Muscle layer of duodenum (tissue), 2 donors: Measurements from ENCODE around the gene SLC37A1.
A peak's percentile ranks its signal among the peaks of the same experiment; 100 is the strongest.
"Not testable (repeated sequence)": the region's sequence is repeated elsewhere in the genome, so short reads cannot be mapped to it uniquely, and the experiment has no call there.

Source experiments
- H3K27ac ChIP-seq: one replicate; pipeline ENCODE4 v1.7.0; 2013; ENCODE audit warnings: mild to moderate bottlenecking, low read length
- H3K27me3 ChIP-seq: one replicate; pipeline ENCODE4 v1.7.0; 2013; ENCODE audit warnings: low read depth, mild to moderate bottlenecking, control low read depth, low read length
- H3K36me3 ChIP-seq, 2 donors: one replicate each; pipeline ENCODE4 v1.7.0; 2013; ENCODE audit warnings: low read length in 2 of 2, control low read depth in 1 of 2, mild to moderate bottlenecking in 1 of 2; ENCODE audit not compliant: insufficient read depth in 2 of 2, control insufficient read depth in 1 of 2
- H3K4me1 ChIP-seq, 2 donors: one replicate each; pipeline ENCODE4 v1.7.0; 2013; ENCODE audit warnings: low read length in 2 of 2, mild to moderate bottlenecking in 2 of 2, control low read depth in 1 of 2, moderate library complexity in 1 of 2; ENCODE audit not compliant: insufficient read depth in 2 of 2, control insufficient read depth in 1 of 2
- H3K4me3 ChIP-seq, 2 donors: one replicate each; pipeline ENCODE4 v1.7.0; 2013; ENCODE audit warnings: low read length in 2 of 2, low read depth in 1 of 2, mild to moderate bottlenecking in 1 of 2
- H3K9me3 ChIP-seq, 2 donors: one replicate each; pipeline ENCODE4 v1.7.0; 2013; ENCODE audit warnings: low read length in 2 of 2, control low read depth in 1 of 2, mild to moderate bottlenecking in 1 of 2; ENCODE audit not compliant: control insufficient read depth in 1 of 2
- donor health status: healthy.

Gene SLC37A1

GRCh38 chr21:42513151-42513984 is at the start of gene SLC37A1:
TSS of gene SLC37A1 (plus strand) at chr21:42513852. CDS start at chr21:42518455, 4,603 bp downstream.
- H3K9me3 ChIP-seq: no peaks in the 10 kb centered on the region
- H3K27ac ChIP-seq: peak within 1 kb of the TSS; percentile 75
- H3K4me1 ChIP-seq: peaks cover 0 to 22% of the 10 kb centered on the region in 2 donors
- peaks cover 0 to under 1% of the 10 kb centered on the region in 2 donors for H3K36me3 ChIP-seq
- no peaks in the 10 kb centered on the region for H3K27me3 ChIP-seq
- H3K4me3 ChIP-seq: peak within 1 kb of the TSS; percentile 67 to 96

- H3K4me3 ChIP-seq: no peak overlapping the region
- H3K27me3 ChIP-seq: no peaks in the 10 kb centered on the region
- no peaks in the 10 kb centered on the region for H3K9me3 ChIP-seq
- no peaks in the 10 kb centered on the region for H3K36me3 ChIP-seq
- H3K4me1 ChIP-seq: peaks cover 0 to 20% of the 10 kb centered on the region in 2 donors
- H3K27ac ChIP-seq: peak overlapping the region; percentile 66
Measured at GRCh38 chr21:42463861-42464515, 49.7 kb upstream of the SLC37A1 start.

DNA sequence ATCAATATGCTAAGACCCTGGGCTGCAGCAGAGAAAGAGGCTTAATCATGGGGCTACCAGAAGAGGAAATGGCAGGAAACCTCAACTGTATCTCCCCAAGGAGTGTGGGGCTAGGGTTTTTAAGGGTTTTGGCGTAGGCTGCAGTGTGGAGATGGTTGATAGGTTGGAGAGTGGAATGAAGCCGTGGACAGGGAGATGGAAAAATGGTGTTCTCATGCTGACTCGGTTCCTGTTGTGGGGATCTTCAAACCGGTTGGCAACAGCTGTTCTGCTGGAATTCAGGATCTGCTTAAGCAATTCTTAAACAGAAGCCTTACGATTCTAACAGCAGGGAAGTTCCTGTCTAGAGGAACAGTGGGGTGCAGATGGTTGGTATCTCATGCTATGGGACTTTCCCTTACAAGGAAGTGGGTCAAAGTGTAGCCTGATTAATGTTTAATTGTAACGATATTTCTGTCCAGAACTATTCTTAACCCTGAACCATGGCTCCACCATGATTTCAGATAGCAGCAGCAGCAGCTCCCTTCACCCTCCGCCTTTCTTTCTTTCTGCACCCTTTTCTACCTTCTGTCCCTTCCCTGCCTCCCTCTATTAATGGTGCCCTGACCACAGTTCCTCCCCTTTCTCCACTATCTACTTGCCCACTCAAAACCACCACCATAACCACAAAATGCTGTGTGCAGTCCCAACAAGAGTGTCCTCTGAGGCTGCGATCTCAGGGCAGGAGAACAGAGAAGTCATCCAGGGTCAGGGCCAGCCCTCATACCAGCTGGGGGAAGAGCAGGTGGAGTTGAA is 48.4 kb upstream of the SLC37A1 start:
- H3K27ac ChIP-seq: peak overlapping the region; percentile 73
- H3K4me1 ChIP-seq: peaks cover 0 to 20% of the 10 kb centered on the region in 2 donors
- H3K36me3 ChIP-seq: no peaks in the 10 kb centered on the region
- H3K27me3 ChIP-seq: no peaks in the 10 kb centered on the region
- no peaks in the 10 kb centered on the region for H3K9me3 ChIP-seq
- H3K4me3 ChIP-seq: no peak overlapping the region

DNA sequence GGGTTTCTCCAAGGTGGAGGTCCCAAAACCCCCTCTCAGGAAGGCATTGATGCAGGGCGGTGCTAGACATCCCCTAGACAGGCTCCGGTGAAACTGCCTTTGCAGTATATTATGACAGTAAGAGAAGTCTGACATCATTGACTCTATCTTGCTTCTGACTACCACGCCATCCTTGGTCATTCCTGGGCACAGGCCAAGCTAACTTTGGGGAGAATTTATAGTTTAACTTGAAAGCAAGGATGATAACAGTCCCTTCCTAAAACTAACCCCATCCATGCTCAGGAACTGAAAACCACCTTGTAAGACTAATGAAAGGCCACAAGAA is 47.9 kb upstream of the SLC37A1 start:
- Histone ChIP-seq H3K4me1 (peaks cover 0 to 20% of the 10 kb centered on the region in 2 donors), H3K4me3 (no peak overlapping the region), H3K9me3 (no peaks in the 10 kb centered on the region), H3K27ac (peak overlapping the region; percentile 73), H3K27me3 (no peaks in the 10 kb centered on the region), H3K36me3 (no peaks in the 10 kb centered on the region)

- Histone ChIP-seq H3K36me3 (no peaks in the 10 kb centered on the region), H3K4me3 (no peak overlapping the region), H3K27me3 (no peaks in the 10 kb centered on the region), H3K4me1 (peaks cover 0 to 20% of the 10 kb centered on the region in 2 donors), H3K27ac (no peak overlapping the region), H3K9me3 (no peaks in the 10 kb centered on the region)
Measured at GRCh38 chr21:42466700-42467099, 47.0 kb upstream of the SLC37A1 start.

DNA sequence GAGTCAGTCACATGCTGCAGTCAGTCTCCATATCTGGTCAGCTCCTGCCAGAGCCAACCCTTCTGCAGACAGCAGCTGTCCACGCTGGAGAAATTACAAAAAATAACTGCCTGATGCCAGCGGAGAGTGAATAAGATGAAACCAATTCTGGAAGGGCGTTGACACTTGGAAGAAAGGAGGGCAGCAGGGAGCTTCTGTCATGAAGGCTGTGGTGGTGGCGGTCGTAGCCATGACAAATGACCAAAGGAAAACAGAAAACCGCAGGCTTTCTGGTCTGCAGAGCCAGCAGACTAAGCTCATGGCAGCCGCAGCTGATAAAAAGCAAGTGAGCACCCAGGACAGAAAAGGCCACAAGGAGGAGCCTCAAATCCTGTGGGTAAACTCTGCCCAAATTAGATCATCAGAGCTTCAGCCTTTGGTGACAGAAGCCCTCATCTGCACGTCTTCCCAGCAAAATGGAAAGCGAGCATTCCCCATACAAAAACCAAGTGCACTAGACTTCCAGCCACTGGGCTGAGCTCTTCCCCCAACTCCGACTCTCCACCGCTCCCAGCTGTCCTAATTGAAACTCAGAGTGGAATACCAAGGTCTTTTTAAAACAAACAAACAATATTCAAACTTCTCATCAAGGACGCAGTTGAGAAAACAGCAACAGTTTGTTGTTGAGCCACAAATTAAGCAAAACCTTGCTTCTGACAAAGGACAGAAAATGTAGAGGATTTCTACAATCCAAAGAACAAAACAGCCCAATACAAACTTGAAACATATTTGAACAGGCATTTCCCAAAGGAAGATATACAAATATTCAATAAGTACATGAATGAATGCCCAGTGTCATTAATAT is 46.3 kb upstream of the SLC37A1 start:
- no peaks in the 10 kb centered on the region for H3K36me3 ChIP-seq
- H3K27me3 ChIP-seq: no peaks in the 10 kb centered on the region
- no peaks in the 10 kb centered on the region for H3K9me3 ChIP-seq
- H3K27ac ChIP-seq: no peak overlapping the region
- H3K4me3 ChIP-seq: no peak overlapping the region
- peaks cover 0 to 20% of the 10 kb centered on the region in 2 donors for H3K4me1 ChIP-seq

DNA sequence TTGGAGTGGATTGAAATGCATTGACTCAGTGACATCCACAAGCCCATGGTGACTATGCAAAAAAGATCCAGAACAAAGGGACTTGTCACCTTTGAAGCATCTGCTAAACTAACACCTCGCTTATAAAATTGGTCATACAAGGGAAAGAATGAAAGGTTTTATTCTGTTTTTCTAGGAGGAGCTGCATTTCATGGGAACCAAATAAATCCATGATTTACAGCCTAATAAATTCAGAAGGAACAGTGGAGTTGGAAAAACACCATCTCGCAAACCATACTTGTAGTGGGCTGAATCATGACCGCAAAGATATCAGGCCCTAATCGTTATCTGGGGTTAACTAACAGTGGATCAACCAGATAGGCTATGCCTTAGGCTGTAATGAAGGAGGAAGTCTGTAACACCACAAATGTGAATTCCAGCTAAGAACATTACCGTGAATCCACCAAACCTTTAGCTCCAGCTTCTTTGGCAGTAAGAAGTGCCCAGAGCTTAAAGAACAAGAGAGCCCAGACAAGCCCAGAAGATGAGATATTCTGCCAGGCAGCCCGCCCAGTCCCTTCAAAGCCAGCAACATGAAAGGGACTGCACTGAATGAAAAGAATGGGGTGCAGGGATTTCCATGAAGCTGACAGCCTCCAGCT is 45.0 kb upstream of the SLC37A1 start:
- H3K27ac ChIP-seq: peak overlapping the region; percentile 71

DNA sequence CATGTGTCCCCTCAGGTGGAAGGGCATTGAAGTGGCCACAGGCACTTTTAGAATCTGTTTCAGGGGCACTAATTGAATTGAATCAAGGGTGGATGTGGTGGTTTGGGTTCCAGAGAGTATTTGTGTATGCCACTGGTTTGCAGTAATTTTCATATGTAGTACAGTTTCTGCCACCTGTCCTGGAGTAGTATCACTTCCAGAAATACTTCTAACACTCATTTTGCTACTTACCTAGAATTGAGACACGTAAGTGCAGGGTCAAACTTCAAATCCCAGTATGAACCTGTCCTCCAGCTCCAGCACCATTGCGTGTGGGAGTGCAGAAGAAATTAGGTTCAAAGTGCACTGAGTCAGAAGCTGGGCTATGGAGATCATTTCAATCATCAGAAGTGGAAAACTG is 44.4 kb upstream of the SLC37A1 start:
- Histone ChIP-seq H3K36me3 (no peaks in the 10 kb centered on the region), H3K27ac (peak overlapping the region; percentile 71), H3K9me3 (no peaks in the 10 kb centered on the region), H3K4me1 (peaks cover 0 to 20% of the 10 kb centered on the region in 2 donors), H3K4me3 (no peak overlapping the region), H3K27me3 (no peaks in the 10 kb centered on the region)

More for the DNA sequence above, 45.0 kb upstream of the SLC37A1 start:
- H3K9me3 ChIP-seq: no peaks in the 10 kb centered on the region
- no peaks in the 10 kb centered on the region for H3K36me3 ChIP-seq
- no peak overlapping the region for H3K4me3 ChIP-seq
- H3K4me1 ChIP-seq: peaks cover 0 to 20% of the 10 kb centered on the region in 2 donors
- H3K27me3 ChIP-seq: no peaks in the 10 kb centered on the region

- H3K4me1 ChIP-seq: peaks cover 0 to 20% of the 10 kb centered on the region in 2 donors
- H3K36me3 ChIP-seq, H3K4me3 ChIP-seq, H3K27ac ChIP-seq, H3K27me3 ChIP-seq, H3K9me3 ChIP-seq: not testable (repeated sequence)
Measured at GRCh38 chr21:42469726-42470125, 43.9 kb upstream of the SLC37A1 start.

GRCh38 chr21:42471206-42471605 is 42.4 kb upstream of the SLC37A1 start:
- Histone ChIP-seq H3K4me3 (no peak overlapping the region), H3K27me3 (no peaks in the 10 kb centered on the region), H3K9me3 (no peaks in the 10 kb centered on the region), H3K36me3 (no peaks in the 10 kb centered on the region), H3K27ac (no peak overlapping the region), H3K4me1 (peaks cover 0 to 9% of the 10 kb centered on the region in 2 donors)
